AML-193 (cell line): ENCODE results near the gene VSNL1.
"Not testable (repeated sequence)": the region's sequence is repeated elsewhere in the genome, so short reads cannot be mapped to it uniquely, and the experiment has no call there.

Source experiments
- DNase-seq, 2 experiments: peaks; one replicate each; lab custom pipeline; 2025; lab: John Stamatoyannopoulos, UW

VSNL1 gene

DNA sequence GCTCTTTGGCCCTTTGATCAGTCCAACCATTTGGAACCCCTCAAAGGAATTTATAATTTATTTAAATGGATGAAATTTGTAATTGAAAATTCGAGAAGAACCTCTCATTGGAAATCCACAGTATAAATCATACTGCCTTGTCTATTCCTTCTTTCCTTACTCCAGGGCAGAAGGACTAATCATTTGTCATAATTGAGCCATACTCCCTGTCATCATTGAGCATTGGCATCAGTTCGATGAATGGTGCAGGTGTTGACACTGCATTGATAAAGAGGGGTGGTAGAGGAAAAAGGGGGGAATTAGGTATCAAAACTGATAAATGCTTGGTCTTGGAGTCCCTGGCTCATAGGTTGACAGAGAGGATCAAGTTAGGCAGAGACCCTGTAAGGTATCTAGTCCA is 2.0 kb downstream of the VSNL1 start:
- DNase-seq, result no peak

DNA sequence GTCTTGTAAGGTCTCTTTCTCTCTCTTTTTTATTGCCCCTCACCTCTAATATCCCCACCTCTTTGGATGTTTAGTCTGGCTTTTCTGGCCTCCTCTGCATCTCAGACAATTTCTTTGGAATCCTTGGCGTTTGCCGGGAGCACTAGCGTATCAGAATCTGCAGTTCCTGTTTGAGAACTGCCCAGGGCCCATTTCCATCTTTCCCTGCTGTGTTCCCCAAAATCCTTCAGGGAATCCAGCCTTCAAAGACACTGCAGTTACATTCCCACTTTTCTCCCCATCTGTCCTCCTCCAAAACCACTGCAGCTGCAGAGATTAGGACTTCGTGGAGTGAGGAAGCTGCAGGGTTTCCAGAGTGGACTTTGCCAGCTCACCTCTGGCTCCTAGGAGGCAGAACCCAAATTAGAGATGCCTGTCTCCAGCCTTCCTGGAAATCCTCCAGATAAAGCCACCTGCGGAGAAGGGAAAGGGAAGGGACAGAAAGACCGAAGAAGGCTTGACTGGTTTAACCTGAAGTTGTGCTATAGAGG is 2.7 kb downstream of the VSNL1 start:
- no peak for DNase-seq

DNA sequence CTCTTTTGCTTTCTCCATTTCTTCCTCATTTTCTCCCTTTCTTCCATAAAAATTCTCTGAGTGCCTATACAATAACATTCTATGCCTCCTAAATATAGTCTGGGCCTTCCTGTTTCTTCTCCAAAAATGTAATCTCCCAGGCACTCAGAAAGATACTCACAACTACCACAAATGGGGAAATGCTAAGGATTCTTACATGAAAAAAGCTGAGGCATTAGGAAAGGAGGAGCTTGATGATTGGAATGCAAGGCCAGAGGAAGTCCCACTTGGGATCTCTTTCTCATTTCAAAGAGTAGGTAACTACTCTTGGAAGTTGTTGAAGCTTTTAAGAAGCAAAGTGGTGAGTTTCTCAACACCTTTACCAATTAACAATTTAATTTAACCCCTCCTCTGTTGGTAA is 3.4 kb downstream of the VSNL1 start:
- no peak for DNase-seq

DNA sequence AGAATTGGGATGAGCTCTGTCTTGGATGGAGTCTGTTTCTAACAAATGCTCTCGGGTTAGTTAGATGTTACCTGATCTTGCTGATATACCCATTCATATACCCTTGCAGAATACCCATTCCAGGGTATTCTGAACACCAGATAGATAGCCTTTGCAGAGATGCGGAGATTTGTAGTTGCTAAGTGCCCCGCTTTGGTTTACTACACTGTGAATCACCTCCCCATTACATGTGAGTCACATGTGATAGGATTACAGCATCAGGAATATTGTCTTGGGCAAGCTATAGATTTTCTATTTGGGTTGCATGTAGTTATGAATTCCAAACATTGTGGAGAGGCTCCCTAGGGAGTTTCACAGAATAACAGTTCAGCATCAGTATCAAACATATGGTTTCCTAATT is 3.8 kb downstream of the VSNL1 start:
- DNase-seq, result no peak

- no peak for DNase-seq
Observed at GRCh38 chr2:17545680-17546613, 5.5 kb downstream of the VSNL1 start.

DNA sequence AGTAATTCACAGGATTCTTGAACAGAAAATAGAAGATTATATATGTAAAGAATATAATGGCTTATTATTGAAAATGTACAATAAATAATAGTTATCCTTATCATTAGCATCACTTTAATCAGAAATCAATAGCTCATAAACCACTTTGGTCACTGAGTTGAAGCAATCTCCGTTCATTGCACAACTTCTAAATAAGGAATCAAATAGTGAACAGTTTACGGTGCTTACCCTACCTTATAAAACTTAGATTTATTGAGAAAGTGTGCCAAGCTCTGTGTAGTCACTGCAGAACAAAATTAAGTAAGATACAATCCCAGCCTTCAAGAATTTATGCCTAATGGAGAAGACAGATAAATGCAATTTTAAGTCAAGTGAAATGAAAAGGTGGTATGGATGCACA is 6.7 kb downstream of the VSNL1 start:
- DNase-seq, result no peak

DNA sequence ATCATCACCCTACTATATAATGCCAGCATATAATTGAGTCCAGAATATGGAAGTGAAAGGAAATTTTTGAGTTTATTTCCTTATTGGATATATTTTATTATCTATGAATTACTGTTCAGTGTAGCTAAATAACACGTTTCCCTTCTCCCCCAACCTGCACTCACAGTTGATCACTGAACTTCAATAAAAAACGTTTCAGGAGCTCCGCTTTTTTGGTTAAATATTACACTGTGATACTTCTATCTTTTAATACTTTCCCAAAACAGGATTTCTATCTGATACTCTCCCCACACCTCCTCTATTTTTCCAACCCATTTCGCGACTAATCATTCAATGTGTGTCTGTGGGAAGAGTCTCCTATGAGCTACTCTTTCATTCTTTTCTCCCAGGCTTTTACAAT is 7.2 kb downstream of the VSNL1 start:
- no peak for DNase-seq

DNA sequence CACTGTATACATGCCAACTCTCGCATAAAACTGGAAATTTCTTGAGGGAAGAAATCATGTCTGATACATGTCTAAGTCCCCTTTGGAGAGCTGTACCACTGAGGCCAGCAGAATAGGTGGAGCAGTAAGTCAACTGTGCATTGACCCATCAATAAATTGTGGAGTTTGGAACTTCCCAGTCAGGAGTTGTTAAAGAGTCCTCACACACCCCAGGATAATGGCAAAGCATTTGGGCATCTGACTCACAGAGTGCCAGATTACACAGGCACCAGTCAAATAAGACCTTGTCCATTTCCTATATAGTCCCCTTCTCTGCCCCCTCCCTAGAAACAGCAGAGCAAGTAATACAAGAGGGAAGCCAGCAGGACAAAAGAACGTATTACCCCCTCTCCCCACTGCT is 10.4 kb downstream of the VSNL1 start:
- no peak for DNase-seq

DNA sequence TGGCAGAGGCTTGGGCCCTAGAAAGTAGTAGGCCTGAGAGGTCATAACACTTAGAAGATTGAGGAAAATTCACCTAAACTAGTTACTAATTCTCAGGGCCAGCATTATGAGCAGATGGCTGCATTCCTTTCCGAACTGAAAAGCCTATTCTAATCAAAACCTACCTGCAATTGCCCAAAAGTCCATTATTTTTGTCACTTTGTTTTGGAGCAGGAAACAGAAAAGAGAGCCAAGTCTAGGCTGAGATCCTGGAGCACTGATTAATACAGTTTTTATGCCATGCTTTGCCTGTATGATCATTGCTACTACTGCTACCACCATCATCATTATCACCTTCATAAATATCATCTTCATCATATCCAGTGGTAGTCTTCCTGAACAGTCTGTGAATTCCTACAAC is 14.7 kb downstream of the VSNL1 start:
- no peak for DNase-seq

DNA sequence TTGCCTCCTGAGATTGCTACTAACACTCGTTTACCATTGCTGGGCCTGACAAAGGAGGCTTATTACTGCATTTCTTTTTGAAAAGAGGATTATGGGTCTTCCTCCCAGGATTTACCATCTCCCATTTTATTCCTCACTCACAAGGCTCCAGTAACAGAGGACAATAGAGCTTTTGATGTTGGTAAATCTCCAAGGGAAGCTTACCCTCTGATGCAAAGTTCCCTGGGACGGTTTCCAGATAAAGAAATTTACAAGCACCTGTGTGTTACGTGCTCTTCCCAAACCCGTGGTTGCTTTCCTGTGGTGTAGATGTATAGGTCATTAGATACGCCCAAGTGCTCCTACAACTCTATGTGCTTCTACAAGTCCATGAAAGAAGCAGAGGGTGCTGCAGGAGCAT is 17.1 kb downstream of the VSNL1 start:
- no peak for DNase-seq

GRCh38 chr2:17558053-17558452 is 17.6 kb downstream of the VSNL1 start:
- DNase-seq, result no peak

- DNase-seq, result no peak
Observed at GRCh38 chr2:17558878-17559277, 18.4 kb downstream of the VSNL1 start.

- DNase-seq, result not testable (repeated sequence)
Observed at GRCh38 chr2:17565726-17566125, 25.2 kb downstream of the VSNL1 start.

DNA sequence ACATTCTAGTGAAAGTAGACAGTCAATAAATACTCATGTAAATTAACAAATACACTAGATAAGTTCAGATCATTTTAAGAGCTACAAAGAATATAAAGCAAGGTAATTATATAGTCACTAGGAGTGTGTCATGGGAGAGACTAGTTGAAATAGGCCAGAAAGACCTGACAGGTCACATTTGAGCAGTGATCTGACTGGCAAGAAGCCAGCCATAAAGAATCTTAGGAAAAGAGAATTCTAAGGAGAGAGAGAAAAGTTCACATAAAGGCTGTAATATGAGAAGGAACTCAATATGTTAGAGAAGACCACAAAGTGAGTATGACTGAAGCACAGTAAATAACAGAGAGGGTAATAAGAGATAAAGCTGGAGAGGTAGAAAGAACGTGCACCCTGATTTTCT is 31.2 kb downstream of the VSNL1 start:
- DNase-seq, result no peak

GRCh38 chr2:17573085-17573803 is 32.7 kb downstream of the VSNL1 start:
- DNase-seq, result no peak

GRCh38 chr2:17573804-17574175 is 33.3 kb downstream of the VSNL1 start:
- no peak for DNase-seq

- no peak for DNase-seq
Observed at GRCh38 chr2:17574406-17575073, 34.0 kb downstream of the VSNL1 start.

GRCh38 chr2:17576802-17577201 is 36.3 kb downstream of the VSNL1 start:
- no peak for DNase-seq

GRCh38 chr2:17578466-17578928 is 38.0 kb downstream of the VSNL1 start:
- no peak for DNase-seq

GRCh38 chr2:17579605-17580318 is 39.3 kb downstream of the VSNL1 start:
- no peak for DNase-seq

DNA sequence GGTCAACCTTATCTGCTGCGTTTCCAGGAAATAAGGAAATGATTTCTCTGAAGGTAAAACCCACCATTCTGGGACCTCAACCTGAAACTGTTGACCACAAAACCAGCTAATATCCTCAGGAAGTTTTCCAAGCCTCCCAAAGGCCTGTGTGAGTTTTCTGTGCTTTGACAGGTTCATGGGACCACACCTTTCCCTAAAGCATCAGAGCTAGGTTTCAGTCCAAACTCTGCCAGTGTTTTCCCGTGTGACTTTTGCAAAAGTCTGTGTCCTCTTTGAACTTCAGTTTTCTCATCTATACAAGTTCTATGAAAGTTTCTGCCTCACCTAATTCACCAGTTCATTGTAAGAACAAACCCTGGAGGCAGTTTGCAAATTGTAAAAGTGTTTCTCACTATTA is 39.8 kb downstream of the VSNL1 start:
- DNase-seq, result no peak

- no peak for DNase-seq
Observed at GRCh38 chr2:17581831-17582230, 41.3 kb downstream of the VSNL1 start.
